Activated CD4-positive, alpha-beta T cell treated with anti-CD3 and anti-CD28 coated beads, Interleukin-2, amount 50 U/mL, for 24 hours (primary cell): ENCODE data around the gene ADCY1.
"Not testable (repeated sequence)": the region's sequence is repeated elsewhere in the genome, so short reads cannot be mapped to it uniquely, and the experiment has no call there.

Experiments used
- DNase-seq, 2 donors: peaks; one replicate each; pipeline ENCODE4 v3.0.0-alpha.2; 2020; ENCODE audit warnings: low read depth in 1 of 2, low spot score in 1 of 2

Gene ADCY1

GRCh38 chr7:45709168-45710042 lies 135.2 kb downstream of the ADCY1 start:
- no peak for DNase-seq

- no peak for DNase-seq
Measured at GRCh38 chr7:45710271-45711160, 136.3 kb downstream of the ADCY1 start.

- DNase-seq: no peak
Measured at GRCh38 chr7:45711161-45711490, 137.0 kb downstream of the ADCY1 start.

GRCh38 chr7:45712057-45712689 lies 138.0 kb downstream of the ADCY1 start:
- no peak for DNase-seq

- no peak for DNase-seq
Measured at GRCh38 chr7:45712872-45713668, 138.9 kb downstream of the ADCY1 start.

- DNase-seq: no peak
Measured at GRCh38 chr7:45713669-45714520, 139.7 kb downstream of the ADCY1 start.

- DNase-seq: no peak
Measured at GRCh38 chr7:45714521-45714820, 140.3 kb downstream of the ADCY1 start.

GRCh38 chr7:45715471-45716352 lies 141.5 kb downstream of the ADCY1 start:
- no peak for DNase-seq

- DNase-seq: no peak
Measured at GRCh38 chr7:45716380-45717203, 142.4 kb downstream of the ADCY1 start.

- no peak for DNase-seq
Measured at GRCh38 chr7:45717537-45718235, 143.5 kb downstream of the ADCY1 start.

GRCh38 chr7:45718464-45719330 lies 144.5 kb downstream of the ADCY1 start:
- no peak for DNase-seq

GRCh38 chr7:45720989-45721388 lies 146.8 kb downstream of the ADCY1 start:
- DNase-seq: no peak

- DNase-seq: no peak
Measured at GRCh38 chr7:45721686-45722598, 147.8 kb downstream of the ADCY1 start.

- DNase-seq: not testable (repeated sequence)
Measured at GRCh38 chr7:45725231-45725630, 151.1 kb downstream of the ADCY1 start.

GRCh38 chr7:45726883-45727282 lies 152.7 kb downstream of the ADCY1 start:
- no peak for DNase-seq
